Spleen (tissue), 11 donors: ENCODE results near the gene RANBP3L. TPM values are rescaled to one million over a fixed set of nuclear protein-coding genes. Genes with fewer than 3 reads are reported as not detected.

ENCODE experiments used
- DNase-seq: peaks from one replicate; pipeline ENCODE4 v3.0.0-alpha.2; 2020
- H3K27ac ChIP-seq, 8 donors: fragments of 200-600 bp; sonication (generic) in 7 of 8; 1 replicate in 4 of 8; 2 replicates in 4 of 8; pipeline versions ENCODE4 v1.5.0 to v1.8.0; 2016 to 2021; ENCODE audit warnings: inconsistent platforms in 4 of 8, mild to moderate bottlenecking in 4 of 8, moderate library complexity in 1 of 8
- H3K27me3 ChIP-seq, 7 donors: fragments of 200-600 bp; sonication (generic) in 6 of 7; replicated peaks in 1 of 7; 1 replicate in 4 of 7; 2 replicates in 3 of 7; pipeline versions ENCODE4 v1.5.0 to v1.8.0; 2016 to 2021; ENCODE audit warnings: inconsistent platforms in 3 of 7, mild to moderate bottlenecking in 1 of 7
- H3K36me3 ChIP-seq, 6 donors: fragments of 200-600 bp; sonication (generic) in 5 of 6; 1 replicate in 4 of 6; 2 replicates in 2 of 6; pipeline versions ENCODE4 v1.5.0 to v1.8.0; 2016 to 2021; ENCODE audit warnings: inconsistent platforms in 2 of 6
- H3K4me1 ChIP-seq, 6 donors: fragments of 200-600 bp; sonication (generic) in 5 of 6; 1 replicate in 3 of 6; 2 replicates in 3 of 6; pipeline versions ENCODE4 v1.5.0 to v1.8.0; 2016 to 2021; ENCODE audit warnings: inconsistent platforms in 3 of 6
- H3K4me3 ChIP-seq, 8 donors: fragments of 200-600 bp; sonication (generic) in 7 of 8; 1 replicate in 4 of 8; 2 replicates in 4 of 8; pipeline versions ENCODE4 v1.5.0 to v1.8.0; 2016 to 2021; ENCODE audit warnings: inconsistent platforms in 4 of 8, mild to moderate bottlenecking in 4 of 8, moderate library complexity in 2 of 8
- H3K9me3 ChIP-seq, 8 donors: fragments of 200-600 bp; sonication (generic) in 7 of 8; 1 replicate in 4 of 8; 2 replicates in 4 of 8; pipeline versions ENCODE4 v1.5.0 to v1.8.0; 2016 to 2021; ENCODE audit warnings: inconsistent platforms in 4 of 8
- POLR2A ChIP-seq, 3 donors: fragments of 450-650 bp; IDR thresholded peaks; one replicate each; pipeline ENCODE4 v1.5.1; 2017; ENCODE audit warnings: antibody characterized with exemption in 3 of 3, mild to moderate bottlenecking in 1 of 3
- POLR2AphosphoS5 ChIP-seq, 3 donors: sonication (generic); formaldehyde crosslinking; IDR thresholded peaks; one replicate each; pipeline ENCODE4 v1.5.1; 2017; ENCODE audit warnings: antibody characterized with exemption in 3 of 3
- WGBS, 5 donors: extraction: QIAGEN DNeasy Blood & Tissue Kit in 3 of 5; methylation state at CpG; one replicate each; pipeline versions ENCODE4 v1.1.5 to v1.1.7; 2013 to 2018; 5-methylcytosine and 5-hydroxymethylcytosine counted together
- intact Hi-C: fragments of 100-400 bp; cut with DNase I; formaldehyde crosslinking; loops from one replicate; pipeline ENCODE4 v1.15.0; 2023; ENCODE audit warnings: low total_unique reads
- polyA plus RNA-seq, 3 donors: library from polyadenylated mRNA; stranded (reverse); fragments of 200-250 nt; gene quantifications; one replicate each; pipeline ENCODE4 v1.2.1, GENCODE V29; 2013
- total RNA-seq, 7 donors: library from RNA; depleted of rRNA in 3 of 7; stranded (reverse); fragments of >200 nt in 3 of 7; fragmentation: NEBNext Ultra II Directional in 4 of 7; extraction: Animal tissue kit (Norgen Biotek cat#: 25700) in 4 of 7; gene quantifications; one replicate each; pipeline versions ENCODE4 v1.1.0 to v1.2.1, GENCODE V29; 2016 to 2021
- TF ChIP-seq, protein P1 (sequence below), 11 experiments: fragments of 200-600 bp in 7 of 11; fragments of 450-650 bp in 4 of 11; sonication (generic) in 4 of 11; IDR thresholded peaks in 8 of 11; conservative IDR thresholded peaks in 3 of 11; 1 replicate in 7 of 11; 2 replicates in 4 of 11; pipeline versions ENCODE4 v1.4.0 to v1.8.0; 2016 to 2021; ENCODE audit warnings: antibody characterized with exemption in 11 of 11, inconsistent platforms in 4 of 11, mild to moderate bottlenecking in 1 of 11
- donor health status: healthy with polysubstance abuse.
- donor health status: DM: no; HTN: no; CAD: no; lungs with moderate emphysema.
- donor health status: DM: no; HTN: no; CAD: no.
- donor health status: Bipolar disorder and iron deficiency.
- donor health status: healthy.
- donor health status: DM: no; HTN: no; CAD: no.
- donor health status: DM: yes; HTN: yes; CAD: no.

Gene RANBP3L
- total and polyA plus RNA-seq, 10 donors, result 0.02 to 0.97 (median 0.08) TPM; not detected in 6

DNA sequence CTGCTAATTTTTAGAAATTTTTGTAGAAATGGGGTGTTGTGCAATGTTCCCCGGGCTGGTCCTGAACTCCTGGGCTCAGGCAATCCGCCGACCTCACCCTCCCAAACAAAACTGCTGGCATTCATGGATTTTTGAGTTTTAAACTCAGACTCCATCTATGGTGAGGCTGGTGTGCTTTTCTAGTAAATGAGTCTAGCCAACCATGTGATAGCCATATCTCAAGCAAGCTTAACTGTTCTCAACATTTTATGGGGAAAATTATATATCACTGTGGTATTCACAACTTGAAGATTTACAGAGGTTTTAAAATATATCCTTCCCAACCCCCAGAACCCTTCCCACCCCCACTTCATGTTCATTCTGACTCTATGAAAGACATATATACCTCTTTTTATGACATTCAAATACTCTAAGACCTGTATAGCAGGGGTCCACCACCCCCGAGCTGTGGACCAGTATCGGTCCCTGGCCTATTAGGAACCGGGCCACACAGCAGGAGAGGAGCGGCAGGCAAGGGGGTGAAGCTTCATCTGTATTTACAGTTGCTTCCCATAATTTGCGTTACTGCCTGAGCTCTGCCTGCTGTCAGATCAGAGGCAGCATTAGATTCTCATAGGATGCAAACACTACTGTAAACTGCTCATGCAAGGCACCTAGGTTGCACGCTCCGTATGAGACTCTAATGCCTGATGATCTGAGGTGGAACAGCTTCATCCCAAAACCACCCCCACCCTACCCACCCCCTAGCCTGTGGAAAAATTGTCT, 55.5 kb downstream of the RANBP3L start:
- 91 to 97% (median 94%) methylated on average over 10 of the region's 10 CpGs for WGBS, 5 donors
- no peak overlapping the region for H3K4me3 ChIP-seq
- H3K27ac ChIP-seq, result no peak overlapping the region
- no peaks in the 10 kb centered on the region for H3K9me3 ChIP-seq
- DNase-seq, result no peak
- peaks cover 0 to 10% (median 8%) of the 10 kb centered on the region in 6 donors for H3K4me1 ChIP-seq
- no peaks in the 10 kb centered on the region for H3K27me3 ChIP-seq
- H3K36me3 ChIP-seq, result no peaks in the 10 kb centered on the region
- intact Hi-C loops, result no loop called here
- TF ChIP-seq POLR2A (IDR thresholded peaks at IDR 0.05) (no peak), POLR2AphosphoS5 (IDR thresholded peaks at IDR 0.05) (no peak)
- TF ChIP-seq, protein P1, sequence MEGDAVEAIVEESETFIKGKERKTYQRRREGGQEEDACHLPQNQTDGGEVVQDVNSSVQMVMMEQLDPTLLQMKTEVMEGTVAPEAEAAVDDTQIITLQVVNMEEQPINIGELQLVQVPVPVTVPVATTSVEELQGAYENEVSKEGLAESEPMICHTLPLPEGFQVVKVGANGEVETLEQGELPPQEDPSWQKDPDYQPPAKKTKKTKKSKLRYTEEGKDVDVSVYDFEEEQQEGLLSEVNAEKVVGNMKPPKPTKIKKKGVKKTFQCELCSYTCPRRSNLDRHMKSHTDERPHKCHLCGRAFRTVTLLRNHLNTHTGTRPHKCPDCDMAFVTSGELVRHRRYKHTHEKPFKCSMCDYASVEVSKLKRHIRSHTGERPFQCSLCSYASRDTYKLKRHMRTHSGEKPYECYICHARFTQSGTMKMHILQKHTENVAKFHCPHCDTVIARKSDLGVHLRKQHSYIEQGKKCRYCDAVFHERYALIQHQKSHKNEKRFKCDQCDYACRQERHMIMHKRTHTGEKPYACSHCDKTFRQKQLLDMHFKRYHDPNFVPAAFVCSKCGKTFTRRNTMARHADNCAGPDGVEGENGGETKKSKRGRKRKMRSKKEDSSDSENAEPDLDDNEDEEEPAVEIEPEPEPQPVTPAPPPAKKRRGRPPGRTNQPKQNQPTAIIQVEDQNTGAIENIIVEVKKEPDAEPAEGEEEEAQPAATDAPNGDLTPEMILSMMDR (IDR thresholded peaks at IDR 0.05 in 8 of 11, conservative IDR thresholded peaks at IDR 0.05 in 3 of 11), result no peak

DNA sequence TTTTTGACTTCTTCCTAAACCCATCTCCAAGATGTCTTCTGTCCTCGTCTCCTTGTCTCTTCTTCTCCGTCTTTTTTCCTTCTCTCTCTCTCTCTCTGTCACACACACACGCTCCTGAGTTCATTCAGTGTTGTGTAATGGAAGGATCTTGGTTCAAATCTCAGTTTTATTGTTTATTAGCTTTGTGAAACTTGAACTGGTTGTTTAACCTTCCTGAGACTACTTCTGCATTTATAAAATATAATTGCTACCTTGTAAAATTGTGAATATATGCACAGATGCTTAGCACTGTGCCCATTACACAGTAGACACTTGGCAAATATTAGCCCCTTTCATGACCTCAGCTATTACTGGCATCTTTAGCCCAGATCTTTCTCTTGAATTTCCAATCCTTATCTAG, 57.6 kb downstream of the RANBP3L start:
- intact Hi-C loops, result no loop called here
- WGBS, 5 donors, result 83 to 93% (median 89%) methylated on average over 3 of the region's 3 CpGs
- no peak for DNase-seq
- H3K9me3 ChIP-seq, result no peaks in the 10 kb centered on the region
- peaks cover 13 to 30% (median 27%) of the 10 kb centered on the region in 6 donors for H3K4me1 ChIP-seq
- H3K36me3 ChIP-seq, result no peaks in the 10 kb centered on the region
- H3K27ac ChIP-seq, result no peak overlapping the region
- TF ChIP-seq POLR2AphosphoS5 (IDR thresholded peaks at IDR 0.05) (no peak), POLR2A (IDR thresholded peaks at IDR 0.05) (no peak)
- TF ChIP-seq, protein P1 (IDR thresholded peaks at IDR 0.05 in 8 of 11, conservative IDR thresholded peaks at IDR 0.05 in 3 of 11), result no peak
- no peak overlapping the region for H3K4me3 ChIP-seq
- no peaks in the 10 kb centered on the region for H3K27me3 ChIP-seq

DNA sequence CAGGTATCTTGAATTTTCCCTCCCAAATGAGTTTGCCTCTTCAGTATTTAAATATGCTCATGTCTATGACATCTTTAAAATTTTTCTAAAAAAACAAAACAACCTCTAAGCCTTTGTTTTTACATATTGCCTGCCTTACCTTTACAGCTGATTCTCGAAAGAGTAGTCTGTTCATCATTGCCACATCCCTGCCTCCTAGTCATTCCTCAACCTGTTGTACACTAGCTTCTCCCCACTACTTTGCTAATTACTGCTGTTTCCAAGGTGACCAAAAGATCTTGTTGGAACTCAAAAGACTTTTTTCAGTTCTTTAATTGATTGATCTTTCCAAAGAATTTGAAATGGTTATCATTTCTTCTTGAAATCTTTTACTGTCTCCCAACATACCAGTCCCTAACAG, 58.0 kb downstream of the RANBP3L start:
- Histone ChIP-seq H3K9me3 (no peaks in the 10 kb centered on the region), H3K4me1 (peaks cover 13 to 34% (median 30%) of the 10 kb centered on the region in 6 donors), H3K27ac (no peak overlapping the region), H3K4me3 (no peak overlapping the region), H3K36me3 (no peaks in the 10 kb centered on the region), H3K27me3 (no peaks in the 10 kb centered on the region)
- no peak for DNase-seq
- intact Hi-C loops, result no loop called here
- TF ChIP-seq POLR2A (IDR thresholded peaks at IDR 0.05), result no peak
- no peak for TF ChIP-seq POLR2AphosphoS5 (IDR thresholded peaks at IDR 0.05)
- TF ChIP-seq, protein P1 (IDR thresholded peaks at IDR 0.05 in 8 of 11, conservative IDR thresholded peaks at IDR 0.05 in 3 of 11), result no peak
- WGBS, 5 donors, result 88 to 97% (median 91%) methylated on average over 1 of the region's 1 CpG
